ENCODE data around the gene R3HDM2. TPM values are rescaled to one million over a fixed set of nuclear protein-coding genes. Genes with fewer than 3 reads are reported as not detected.
"Not testable (repeated sequence)": the region's sequence is repeated elsewhere in the genome, so short reads cannot be mapped to it uniquely, and the experiment has no call there.

R3HDM2 gene
- polyA plus RNA-seq, 1 donor from 2014 or later, result 11.1 TPM

DNA sequence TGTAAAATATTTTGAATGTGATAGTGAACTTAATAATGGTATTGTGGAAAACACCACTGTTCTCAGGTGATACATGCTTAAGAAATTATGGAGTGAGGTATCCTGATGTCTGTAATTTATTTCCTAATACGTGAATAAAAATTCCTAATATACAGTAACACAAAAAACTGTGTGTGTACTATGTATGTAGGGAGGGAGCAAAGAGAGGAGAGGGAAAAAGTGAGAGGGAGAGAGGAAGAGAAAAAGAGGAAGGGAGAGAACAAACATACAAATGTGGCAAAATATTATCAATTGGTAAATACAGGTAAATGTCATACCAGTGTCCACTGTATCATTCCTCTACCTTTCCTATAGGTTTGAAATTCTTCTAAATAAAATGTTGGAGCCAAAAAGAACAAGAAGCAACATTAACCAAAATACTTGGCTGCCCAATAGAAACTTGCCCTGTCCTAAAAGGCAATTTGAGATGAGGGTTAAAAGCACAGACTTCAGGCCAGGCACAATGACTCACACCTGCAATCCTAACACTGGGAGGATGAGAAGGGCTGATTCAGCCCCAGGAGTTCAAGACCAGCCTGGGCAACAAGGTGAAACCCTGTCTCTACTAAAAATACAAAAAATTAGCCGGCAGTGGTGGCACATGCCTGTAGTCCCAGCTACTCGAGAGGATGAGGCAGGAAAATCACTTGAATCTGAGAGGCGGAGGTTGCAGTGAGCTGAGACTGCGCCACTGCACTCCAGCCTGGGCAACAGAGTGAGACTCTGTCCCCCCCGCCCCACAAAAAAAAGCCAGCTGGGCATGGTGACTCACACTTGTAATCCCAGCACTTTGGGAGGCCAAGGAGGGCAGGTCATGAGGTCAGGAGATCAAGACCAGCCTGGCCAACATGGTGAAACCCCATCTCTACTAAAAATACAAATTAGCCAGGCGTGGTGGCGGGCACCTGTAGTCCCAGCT lies 14.5 kb downstream of the R3HDM2 start:
- H2AFZ ChIP-seq (ENCODE audit: low read depth, low read length), result no peak overlapping the region
- no peaks in the 10 kb centered on the region for H3K36me3 ChIP-seq (ENCODE audit: insufficient read depth, low read length)
- no peak overlapping the region for H3K4me2 ChIP-seq (ENCODE audit: low read length)
- no peak overlapping the region for H3K27ac ChIP-seq (ENCODE audit: low read length)
- TF ChIP-seq REST (IDR thresholded peaks at IDR 0.05; ENCODE audit: borderline replicate concordance), result no peak
- TF ChIP-seq CTCF (IDR thresholded peaks at IDR 0.05; ENCODE audit: poor library complexity, severe bottlenecking), result no peak
- no peak for TF ChIP-seq RAD21 (conservative IDR thresholded peaks at IDR 0.05)
- TF ChIP-seq EP300 (conservative IDR thresholded peaks at IDR 0.05; ENCODE audit: poor library complexity, severe bottlenecking), result no peak
- TF ChIP-seq SMC3 (conservative IDR thresholded peaks at IDR 0.05; ENCODE audit: poor library complexity), result no peak
- TF ChIP-seq TAF1 (IDR thresholded peaks at IDR 0.05; ENCODE audit: low read depth), result no peak
- no peak for TF ChIP-seq POLR2AphosphoS5 (IDR thresholded peaks at IDR 0.05)
- TF ChIP-seq MXI1 (conservative IDR thresholded peaks at IDR 0.05; ENCODE audit: poor library complexity, severe bottlenecking), result no peak
- TF ChIP-seq EZH2 (IDR thresholded peaks at IDR 0.05; ENCODE audit: borderline replicate concordance, insufficient read depth, low read length, poor library complexity, severe bottlenecking), result no peak
- no peak overlapping the region for H3K4me3 ChIP-seq (ENCODE audit: low read length)
- H3K9me3 ChIP-seq (ENCODE audit: low read length), result no peaks in the 10 kb centered on the region
- no peak overlapping the region for H3K9ac ChIP-seq (ENCODE audit: low read length)
- H4K20me1 ChIP-seq (ENCODE audit: insufficient read depth), result no peaks in the 10 kb centered on the region
- peaks cover 6% of the 10 kb centered on the region for H3K79me2 ChIP-seq (replicated peaks; ENCODE audit: insufficient read depth, low read length)
- H3F3A ChIP-seq (ENCODE audit: insufficient read depth, low read length, poor library complexity, severe bottlenecking), result no peaks in the 10 kb centered on the region
- H3K9me2 ChIP-seq (ENCODE audit: insufficient read depth, low read length), result no peaks in the 10 kb centered on the region
- no peaks in the 10 kb centered on the region for H3K27me3 ChIP-seq (ENCODE audit: insufficient read depth, low read depth, low read length)

DNA sequence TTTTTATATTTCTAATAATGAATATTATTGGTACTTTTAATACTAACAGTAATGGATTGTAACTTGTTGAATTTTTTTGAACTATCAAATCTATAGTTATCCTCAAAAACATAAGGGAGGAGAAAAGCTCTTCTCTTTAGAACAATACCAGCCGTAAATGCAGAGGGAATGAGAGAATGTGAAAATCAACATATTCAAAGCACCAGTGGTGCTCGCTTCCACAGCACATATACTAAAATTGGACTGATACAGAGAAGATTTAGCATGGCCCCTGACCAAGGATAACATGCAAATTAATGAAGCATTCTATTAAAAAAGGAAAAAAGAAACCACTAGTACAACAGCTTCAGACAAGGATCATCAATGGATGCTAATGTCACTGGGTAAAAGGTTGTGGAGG lies 15.8 kb downstream of the R3HDM2 start:
- Histone ChIP-seq H2AFZ (ENCODE audit: low read depth, low read length) (no peak overlapping the region), H3K9ac (ENCODE audit: low read length) (no peak overlapping the region), H3K9me2 (ENCODE audit: insufficient read depth, low read length) (no peaks in the 10 kb centered on the region), H3F3A (ENCODE audit: insufficient read depth, low read length, poor library complexity, severe bottlenecking) (no peaks in the 10 kb centered on the region), H3K9me3 (ENCODE audit: low read length) (no peaks in the 10 kb centered on the region), H3K4me2 (ENCODE audit: low read length) (no peak overlapping the region), H3K27ac (ENCODE audit: low read length) (no peak overlapping the region), H4K20me1 (ENCODE audit: insufficient read depth) (no peaks in the 10 kb centered on the region), H3K36me3 (ENCODE audit: insufficient read depth, low read length) (no peaks in the 10 kb centered on the region), H3K4me3 (ENCODE audit: low read length) (no peak overlapping the region), H3K27me3 (ENCODE audit: insufficient read depth, low read depth, low read length) (no peaks in the 10 kb centered on the region), H3K79me2 (replicated peaks; ENCODE audit: insufficient read depth, low read length) (peaks cover 2% of the 10 kb centered on the region)
- TF ChIP-seq TAF1 (IDR thresholded peaks at IDR 0.05; ENCODE audit: low read depth), result no peak
- TF ChIP-seq RAD21 (conservative IDR thresholded peaks at IDR 0.05), result no peak
- TF ChIP-seq POLR2AphosphoS5 (IDR thresholded peaks at IDR 0.05), result no peak
- no peak for TF ChIP-seq CTCF (IDR thresholded peaks at IDR 0.05; ENCODE audit: poor library complexity, severe bottlenecking)
- TF ChIP-seq SMC3 (conservative IDR thresholded peaks at IDR 0.05; ENCODE audit: poor library complexity), result no peak
- no peak for TF ChIP-seq EZH2 (IDR thresholded peaks at IDR 0.05; ENCODE audit: borderline replicate concordance, insufficient read depth, low read length, poor library complexity, severe bottlenecking)
- TF ChIP-seq EP300 (conservative IDR thresholded peaks at IDR 0.05; ENCODE audit: poor library complexity, severe bottlenecking), result no peak
- TF ChIP-seq MXI1 (conservative IDR thresholded peaks at IDR 0.05; ENCODE audit: poor library complexity, severe bottlenecking), result no peak
- TF ChIP-seq REST (IDR thresholded peaks at IDR 0.05; ENCODE audit: borderline replicate concordance), result no peak

GRCh38 chr12:57414160-57414559 lies 16.7 kb downstream of the R3HDM2 start:
- H3K9me2 ChIP-seq (ENCODE audit: insufficient read depth, low read length); H4K20me1 ChIP-seq (ENCODE audit: insufficient read depth); H3K4me3 ChIP-seq (ENCODE audit: low read length); H3K4me2 ChIP-seq (ENCODE audit: low read length); H3K36me3 ChIP-seq (ENCODE audit: insufficient read depth, low read length); H3F3A ChIP-seq (ENCODE audit: insufficient read depth, low read length, poor library complexity, severe bottlenecking); H3K27ac ChIP-seq (ENCODE audit: low read length); H3K27me3 ChIP-seq (ENCODE audit: insufficient read depth, low read depth, low read length); H3K79me2 ChIP-seq (replicated peaks; ENCODE audit: insufficient read depth, low read length); H2AFZ ChIP-seq (ENCODE audit: low read depth, low read length); H3K9ac ChIP-seq (ENCODE audit: low read length); H3K9me3 ChIP-seq (ENCODE audit: low read length): not testable (repeated sequence)

Measured in neural cell (in vitro differentiated cells).